LNCAP (cell line): ENCODE measurements around the gene ARHGAP44.

Source experiments
- CTCF ChIP-seq: fragments of 450-650 bp; IDR thresholded peaks from 2 replicates; pipeline ENCODE4 v1.5.1; 2017; ENCODE audit warnings: mild to moderate bottlenecking

The ARHGAP44 gene

GRCh38 chr17:12924614-12925013, 135.3 kb downstream of the ARHGAP44 start:
- TF ChIP-seq CTCF = no peak

GRCh38 chr17:12927001-12927400, 137.7 kb downstream of the ARHGAP44 start:
- TF ChIP-seq CTCF = no peak

GRCh38 chr17:12927541-12928425, 138.5 kb downstream of the ARHGAP44 start:
- TF ChIP-seq CTCF = no peak

GRCh38 chr17:12928736-12929135, 139.4 kb downstream of the ARHGAP44 start:
- TF ChIP-seq CTCF = peak; percentile 60

GRCh38 chr17:12936501-12936900, 147.2 kb downstream of the ARHGAP44 start:
- TF ChIP-seq CTCF = no peak

- TF ChIP-seq CTCF = no peak
These were observed 151.4 kb downstream of the ARHGAP44 start for GRCh38 chr17:12940699-12941098.

- no peak for TF ChIP-seq CTCF
These were observed 157.7 kb downstream of the ARHGAP44 start for GRCh38 chr17:12947047-12947446.
